Mesothelial cell of epicardium (in vitro differentiated cells): ENCODE measurements around the gene ADRA2B. TPM values are rescaled to one million over a fixed set of nuclear protein-coding genes. Genes with fewer than 3 reads are reported as not detected.
A peak's percentile ranks its signal among the peaks of the same experiment; 100 is the strongest.

ENCODE experiments used
- DNase-seq, 2 experiments: peaks; one replicate each; pipeline ENCODE4 v3.0.0; 2021; ENCODE audit warnings: low spot score in 2 of 2; ENCODE audit not compliant: unreplicated experiment in 2 of 2
- H3K27ac Mint-ChIP-seq: 2 replicates; pipeline ENCODE4 v1.8.0; 2021; ENCODE audit warnings: mixed read lengths
- H3K27me3 Mint-ChIP-seq: 2 replicates; pipeline ENCODE4 v1.8.0; 2021; ENCODE audit warnings: low read depth, mixed read lengths
- H3K36me3 Mint-ChIP-seq: 2 replicates; pipeline ENCODE4 v1.8.0; 2021; ENCODE audit warnings: mixed read lengths
- H3K4me1 Mint-ChIP-seq: 2 replicates; pipeline ENCODE4 v1.8.0; 2021; ENCODE audit warnings: mixed read lengths
- H3K4me3 Mint-ChIP-seq: 2 replicates; pipeline ENCODE4 v1.8.0; 2021; ENCODE audit warnings: mild to moderate bottlenecking, moderate library complexity, mixed read lengths
- H3K9me3 Mint-ChIP-seq: 2 replicates; pipeline ENCODE4 v1.8.0; 2021; ENCODE audit warnings: mixed read lengths
- total RNA-seq: library from RNA; stranded (reverse); gene quantifications from 3 replicates; pipeline ENCODE4 v1.2.1, GENCODE V29; 2021
- TF ChIP-seq, protein P1 (sequence below): fragments of 200-600 bp; sonication (generic); IDR thresholded peaks from one replicate; pipeline ENCODE4 v1.5.0; 2021; ENCODE audit warnings: antibody characterized with exemption; ENCODE audit not compliant: unreplicated experiment

Gene ADRA2B
- total RNA-seq, 1 donor from 2014 or later, result 0.56 TPM

DNA sequence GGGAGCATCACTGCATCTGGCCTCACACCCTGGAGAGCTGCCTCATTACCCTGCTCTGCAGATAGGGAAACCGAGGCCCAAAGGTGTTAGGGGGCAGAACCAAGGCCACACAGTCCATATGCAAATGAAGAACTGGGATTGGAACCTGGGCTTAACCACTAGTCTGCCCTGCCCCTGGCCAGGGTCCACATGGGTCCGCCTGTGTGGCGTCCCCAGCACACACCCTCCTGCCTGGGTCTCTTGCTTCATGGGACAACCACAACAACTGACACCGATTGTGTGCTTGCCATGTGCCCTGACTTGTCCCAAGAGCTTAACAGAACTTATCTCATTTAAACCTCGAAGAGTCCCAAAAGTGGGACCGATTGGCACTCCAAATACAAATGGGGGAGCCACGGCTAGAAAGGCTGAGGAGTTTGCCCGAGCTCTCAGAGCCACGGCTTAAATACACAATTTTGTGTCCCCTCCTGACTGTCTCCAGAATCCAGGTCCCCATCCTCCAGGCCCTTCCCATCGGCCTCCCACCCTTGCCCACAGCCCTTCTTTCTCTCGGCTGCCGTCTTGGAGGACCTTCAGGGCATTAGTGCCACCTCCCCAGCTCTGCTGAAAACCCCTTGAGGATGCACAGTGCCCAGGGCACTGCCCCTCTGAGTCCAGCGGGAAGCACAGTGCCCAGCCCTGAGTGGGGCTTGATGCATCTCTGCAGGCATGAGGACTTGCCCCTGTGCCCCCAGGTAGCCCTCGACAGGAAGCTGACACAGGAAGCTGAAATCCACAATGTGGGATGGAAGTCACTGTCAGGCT lies 34.6 kb upstream of the ADRA2B start:
- TF ChIP-seq, protein P1, sequence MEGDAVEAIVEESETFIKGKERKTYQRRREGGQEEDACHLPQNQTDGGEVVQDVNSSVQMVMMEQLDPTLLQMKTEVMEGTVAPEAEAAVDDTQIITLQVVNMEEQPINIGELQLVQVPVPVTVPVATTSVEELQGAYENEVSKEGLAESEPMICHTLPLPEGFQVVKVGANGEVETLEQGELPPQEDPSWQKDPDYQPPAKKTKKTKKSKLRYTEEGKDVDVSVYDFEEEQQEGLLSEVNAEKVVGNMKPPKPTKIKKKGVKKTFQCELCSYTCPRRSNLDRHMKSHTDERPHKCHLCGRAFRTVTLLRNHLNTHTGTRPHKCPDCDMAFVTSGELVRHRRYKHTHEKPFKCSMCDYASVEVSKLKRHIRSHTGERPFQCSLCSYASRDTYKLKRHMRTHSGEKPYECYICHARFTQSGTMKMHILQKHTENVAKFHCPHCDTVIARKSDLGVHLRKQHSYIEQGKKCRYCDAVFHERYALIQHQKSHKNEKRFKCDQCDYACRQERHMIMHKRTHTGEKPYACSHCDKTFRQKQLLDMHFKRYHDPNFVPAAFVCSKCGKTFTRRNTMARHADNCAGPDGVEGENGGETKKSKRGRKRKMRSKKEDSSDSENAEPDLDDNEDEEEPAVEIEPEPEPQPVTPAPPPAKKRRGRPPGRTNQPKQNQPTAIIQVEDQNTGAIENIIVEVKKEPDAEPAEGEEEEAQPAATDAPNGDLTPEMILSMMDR, result no peak
- Mint-ChIP-seq H3K27ac (no peak overlapping the region), H3K4me3 (no peak overlapping the region), H3K27me3 (no peaks in the 10 kb centered on the region), H3K9me3 (no peaks in the 10 kb centered on the region), H3K36me3 (no peaks in the 10 kb centered on the region), H3K4me1 (peaks cover 35% of the 10 kb centered on the region)
- no peak for DNase-seq

GRCh38 chr2:96150007-96150640 lies 33.8 kb upstream of the ADRA2B start:
- no peaks in the 10 kb centered on the region for H3K27me3 Mint-ChIP-seq
- H3K36me3 Mint-ChIP-seq, result no peaks in the 10 kb centered on the region
- DNase-seq, result no peak
- TF ChIP-seq, protein P1, result no peak
- H3K4me3 Mint-ChIP-seq, result no peak overlapping the region
- no peak overlapping the region for H3K27ac Mint-ChIP-seq
- no peaks in the 10 kb centered on the region for H3K9me3 Mint-ChIP-seq
- peaks cover 39% of the 10 kb centered on the region for H3K4me1 Mint-ChIP-seq

DNA sequence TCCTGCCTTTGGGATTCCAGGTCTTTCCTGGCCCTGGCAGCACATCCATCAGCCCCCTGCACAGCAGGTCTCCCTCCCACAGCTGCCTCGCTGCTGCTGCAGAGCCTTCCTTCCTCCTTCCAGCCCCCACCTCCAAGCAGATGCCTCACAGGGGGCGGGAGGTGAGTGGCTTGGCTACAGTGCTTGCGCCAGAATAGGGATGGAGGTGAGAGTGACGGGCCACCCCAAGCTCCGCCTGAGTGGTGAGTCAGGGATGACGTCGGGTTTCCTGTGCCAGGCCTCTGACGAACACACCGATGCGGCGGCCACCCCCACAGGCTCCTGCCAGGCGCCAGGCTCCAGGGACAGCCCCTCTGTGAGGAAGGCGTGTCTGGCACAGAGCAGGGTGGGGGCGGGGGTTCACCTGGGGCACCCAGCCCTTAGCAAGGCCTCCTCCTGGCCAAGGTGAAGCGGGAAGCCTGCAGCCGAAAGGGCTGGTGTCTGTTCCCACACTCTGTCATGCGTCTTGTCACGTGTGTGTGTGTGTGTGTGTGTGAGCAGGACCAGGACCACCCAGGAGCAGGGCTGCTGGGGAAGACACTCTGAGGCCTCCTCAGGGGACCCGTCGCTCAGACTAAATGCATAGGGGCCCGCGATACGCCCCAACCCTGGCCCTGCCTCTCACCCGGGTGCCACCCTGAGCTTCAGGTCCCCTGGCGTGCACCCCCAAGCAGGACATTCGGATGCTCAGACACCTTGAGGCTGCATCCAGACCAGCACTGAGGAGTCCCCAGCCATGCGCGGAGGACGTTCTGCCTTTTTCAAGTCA lies 32.2 kb upstream of the ADRA2B start:
- peak overlapping the region; percentile 94 for H3K27ac Mint-ChIP-seq
- H3K9me3 Mint-ChIP-seq, result no peaks in the 10 kb centered on the region
- DNase-seq, result peak; percentile 55 to 77
- no peaks in the 10 kb centered on the region for H3K27me3 Mint-ChIP-seq
- TF ChIP-seq, protein P1, result no peak
- peaks cover 50% of the 10 kb centered on the region for H3K4me1 Mint-ChIP-seq
- H3K36me3 Mint-ChIP-seq, result no peaks in the 10 kb centered on the region
- peak overlapping the region; percentile 49 for H3K4me3 Mint-ChIP-seq

DNA sequence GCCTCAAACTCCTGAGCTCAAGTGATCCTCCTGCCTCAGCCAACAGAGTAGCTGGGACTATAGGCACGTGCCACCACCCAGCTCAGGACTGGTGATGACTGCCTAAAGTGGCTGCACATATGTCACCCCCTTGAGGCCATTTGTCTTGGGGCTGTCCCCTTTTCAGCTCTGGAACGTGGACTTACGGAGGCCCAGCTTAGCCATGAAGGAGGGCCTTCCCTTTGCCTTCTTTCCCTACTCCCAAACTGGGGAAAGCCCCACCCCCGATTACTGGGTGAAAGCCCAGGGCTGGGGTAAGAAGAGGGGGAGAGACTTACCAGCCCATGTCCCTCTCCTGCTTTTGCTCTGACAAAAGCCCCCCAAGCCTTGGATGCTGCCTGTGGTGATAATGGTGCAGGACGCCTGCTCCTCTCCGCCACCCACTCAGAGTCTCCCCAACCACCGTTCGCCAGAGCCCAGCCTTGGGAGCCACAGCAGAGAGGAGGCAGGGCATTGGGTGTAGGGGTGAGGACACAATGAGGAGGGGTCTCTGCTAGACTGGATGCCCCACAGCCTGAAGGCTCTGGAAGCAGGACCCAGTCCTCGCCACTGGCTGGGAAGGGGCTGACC lies 31.3 kb upstream of the ADRA2B start:
- H3K9me3 Mint-ChIP-seq, result no peaks in the 10 kb centered on the region
- peaks cover 50% of the 10 kb centered on the region for H3K4me1 Mint-ChIP-seq
- peak overlapping the region; percentile 26 for H3K4me3 Mint-ChIP-seq
- peak overlapping the region; percentile 94 for H3K27ac Mint-ChIP-seq
- H3K27me3 Mint-ChIP-seq, result no peaks in the 10 kb centered on the region
- no peak for DNase-seq
- H3K36me3 Mint-ChIP-seq, result no peaks in the 10 kb centered on the region
- TF ChIP-seq, protein P1, result no peak

- H3K27me3 Mint-ChIP-seq, result no peaks in the 10 kb centered on the region
- TF ChIP-seq, protein P1, result no peak
- H3K36me3 Mint-ChIP-seq, result no peaks in the 10 kb centered on the region
- H3K9me3 Mint-ChIP-seq, result no peaks in the 10 kb centered on the region
- peak overlapping the region; percentile 48 for H3K4me3 Mint-ChIP-seq
- H3K4me1 Mint-ChIP-seq, result peaks cover 51% of the 10 kb centered on the region
- no peak for DNase-seq
- H3K27ac Mint-ChIP-seq, result peak overlapping the region; percentile 94
These were observed 30.7 kb upstream of the ADRA2B start for GRCh38 chr2:96146881-96147592.
